Adipose tissue (tissue), 3 donors: ENCODE measurements around the gene BRINP2. TPM values are rescaled to one million over a fixed set of nuclear protein-coding genes. Genes with fewer than 3 reads are reported as not detected.

Experiments used
- H3K27ac ChIP-seq: one replicate; pipeline ENCODE4 v1.5.1; 2013; ENCODE audit warnings: low read depth, low read length
- WGBS, 3 donors: extraction: QIAGEN DNeasy Blood & Tissue Kit; methylation state at CpG; one replicate each; pipeline ENCODE4 v1.1.7; 2013; 5-methylcytosine and 5-hydroxymethylcytosine counted together
- polyA plus RNA-seq, 3 donors: library from polyadenylated mRNA; stranded (reverse); fragments of 200-250 nt; gene quantifications; one replicate each; pipeline ENCODE4 v1.2.3, GENCODE V29; 2013
- donor health status: healthy with polysubstance abuse.
- donor health status: Bipolar disorder and iron deficiency.
- donor health status: healthy.

Gene BRINP2
- polyA plus RNA-seq, 3 donors = 0.10 to 0.16 TPM; not detected in 1

- no peak overlapping the region for H3K27ac ChIP-seq
- 44 to 65% (median 50%) methylated on average over 3 of the region's 3 CpGs for WGBS, 3 donors
These were observed 38.6 kb downstream of the BRINP2 start for GRCh38 chr1:177209357-177209756.

- H3K27ac ChIP-seq = no peak overlapping the region
These were observed 39.3 kb downstream of the BRINP2 start for GRCh38 chr1:177210071-177210470.

- no peak overlapping the region for H3K27ac ChIP-seq
- 31 to 60% (median 44%) methylated on average over 4 of the region's 4 CpGs for WGBS, 3 donors
These were observed 40.5 kb downstream of the BRINP2 start for GRCh38 chr1:177211231-177211630.

GRCh38 chr1:177216587-177217202 is 45.9 kb downstream of the BRINP2 start:
- H3K27ac ChIP-seq = no peak overlapping the region
- 65 to 90% (median 72%) methylated on average over 3 of the region's 3 CpGs for WGBS, 3 donors

DNA sequence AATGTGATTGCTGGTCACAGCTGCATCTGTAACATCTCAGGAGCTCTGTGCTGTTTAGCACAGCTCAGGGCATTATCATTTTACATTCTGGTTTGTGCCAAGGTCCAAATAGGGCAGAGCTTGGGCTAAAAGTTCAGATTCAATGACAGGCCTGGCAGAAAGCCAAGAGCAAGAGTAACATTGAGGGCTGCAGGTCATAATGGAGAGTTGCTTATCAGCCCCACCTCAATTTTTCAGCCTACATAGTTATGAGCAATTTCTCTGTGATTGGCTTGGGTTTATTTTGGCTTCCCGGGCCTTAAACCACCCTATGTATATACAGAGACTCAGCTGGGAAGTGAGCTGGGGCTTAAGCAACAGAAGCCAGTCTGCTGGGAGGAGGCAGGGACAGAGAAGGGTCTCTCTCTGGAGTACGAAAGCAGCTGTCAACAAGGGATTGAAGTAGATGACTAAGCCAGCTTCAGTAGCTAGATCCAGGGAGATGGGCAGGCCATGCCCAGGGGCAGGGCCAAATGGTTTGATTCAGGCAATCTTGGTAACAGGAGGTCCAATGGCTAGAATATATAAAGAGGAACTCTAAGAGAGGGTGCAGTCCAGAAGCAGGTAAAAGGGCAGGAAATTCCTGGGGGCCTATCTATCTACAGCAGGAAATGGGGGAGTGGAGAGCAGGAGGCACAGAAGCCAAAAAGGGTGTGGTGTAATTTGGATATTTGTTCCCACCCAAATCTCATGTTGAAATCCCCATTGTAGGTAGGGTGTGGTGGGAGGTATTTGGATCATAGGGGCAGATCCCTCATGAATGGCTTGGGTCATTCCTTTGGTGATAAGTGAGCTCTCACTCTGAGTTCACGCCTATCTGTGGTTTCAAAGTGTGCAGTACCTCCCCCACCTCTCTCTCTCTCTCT is 49.0 kb downstream of the BRINP2 start:
- 65 to 80% (median 67%) methylated on average over 3 of the region's 3 CpGs for WGBS, 3 donors
- no peak overlapping the region for H3K27ac ChIP-seq

DNA sequence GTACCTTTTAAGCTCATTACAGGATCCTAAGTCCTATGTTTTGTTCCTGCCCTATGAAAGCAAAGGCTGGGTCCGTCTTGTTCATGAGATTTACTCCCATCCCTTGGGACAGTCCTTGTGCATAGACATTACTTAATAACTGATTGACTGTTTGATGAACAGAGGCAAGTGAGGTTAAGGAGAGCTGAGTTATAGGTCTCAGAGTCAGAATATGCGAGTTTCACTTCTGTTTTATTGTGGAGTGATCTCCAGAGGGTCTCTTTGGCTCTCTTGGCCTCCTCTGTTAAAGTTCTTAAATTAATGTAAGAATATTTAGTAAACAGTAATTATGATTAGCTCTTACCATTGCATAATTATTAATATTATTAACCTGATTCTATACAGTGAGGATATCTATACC is 52.6 kb downstream of the BRINP2 start:
- H3K27ac ChIP-seq = no peak overlapping the region
- 65 to 90% (median 80%) methylated on average over 2 of the region's 2 CpGs for WGBS, 3 donors

- no peak overlapping the region for H3K27ac ChIP-seq
- WGBS, 3 donors = 62 to 68% (median 68%) methylated on average over 8 of the region's 8 CpGs
These were observed 57.4 kb downstream of the BRINP2 start for GRCh38 chr1:177227978-177228692.

DNA sequence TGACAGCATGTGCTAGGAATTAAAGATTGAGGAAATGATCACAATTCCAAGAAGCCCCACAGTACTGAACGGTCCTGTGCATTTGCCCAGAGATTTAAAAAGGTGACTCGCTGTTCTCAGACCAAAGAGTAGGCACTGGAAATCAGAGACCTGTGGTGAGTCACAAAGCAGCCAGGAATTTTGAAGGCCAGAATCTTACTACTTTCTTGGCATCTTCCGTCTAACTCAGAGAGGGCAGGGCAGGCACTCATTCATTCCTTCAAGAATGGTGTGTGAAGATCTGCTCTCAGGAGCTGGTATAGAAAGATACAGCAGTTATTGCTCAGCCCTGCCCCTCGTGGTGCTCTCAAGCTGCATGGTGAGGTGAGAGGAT is 57.9 kb downstream of the BRINP2 start:
- WGBS, 3 donors = 68 to 79% (median 74%) methylated on average over 4 of the region's 4 CpGs
- no peak overlapping the region for H3K27ac ChIP-seq

- H3K27ac ChIP-seq = no peak overlapping the region
- 92 to 94% (median 93%) methylated on average over 20 of the region's 20 CpGs for WGBS, 3 donors
These were observed 59.0 kb downstream of the BRINP2 start for GRCh38 chr1:177229781-177230180.

GRCh38 chr1:177230228-177231016 is 59.7 kb downstream of the BRINP2 start:
- 75 to 86% (median 85%) methylated on average over 4 of the region's 4 CpGs for WGBS, 3 donors
- no peak overlapping the region for H3K27ac ChIP-seq

GRCh38 chr1:177235350-177235749 is 64.6 kb downstream of the BRINP2 start:
- WGBS, 3 donors = 70 to 86% (median 73%) methylated on average over 7 of the region's 7 CpGs

GRCh38 chr1:177236962-177237361 is 66.2 kb downstream of the BRINP2 start:
- 87 to 89% (median 87%) methylated on average over 4 of the region's 4 CpGs for WGBS, 3 donors
- no peak overlapping the region for H3K27ac ChIP-seq

More at GRCh38 chr1:177235350-177235749, 64.6 kb downstream of the BRINP2 start:
- no peak overlapping the region for H3K27ac ChIP-seq

DNA sequence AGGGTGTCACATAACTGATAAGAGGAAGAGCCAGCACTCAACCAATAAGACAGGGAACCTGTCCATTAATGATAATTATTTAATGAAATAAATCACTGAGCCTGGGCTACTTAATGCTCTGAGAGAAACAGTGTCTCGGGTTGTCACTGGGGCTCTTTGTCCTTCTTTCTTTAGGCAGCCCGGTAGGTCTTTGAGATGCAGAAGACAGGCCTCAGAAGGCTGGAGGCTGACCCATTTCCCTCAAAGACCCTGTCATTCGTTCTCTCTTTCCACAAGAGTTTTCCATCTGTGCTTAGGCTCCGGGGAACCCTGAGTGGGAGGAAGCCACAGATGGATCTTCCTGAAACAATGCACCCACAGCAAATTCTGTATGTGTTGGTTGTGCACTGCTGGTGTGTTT is 68.2 kb downstream of the BRINP2 start:
- H3K27ac ChIP-seq = no peak overlapping the region
- 56 to 78% (median 57%) methylated on average over 4 of the region's 4 CpGs for WGBS, 3 donors

DNA sequence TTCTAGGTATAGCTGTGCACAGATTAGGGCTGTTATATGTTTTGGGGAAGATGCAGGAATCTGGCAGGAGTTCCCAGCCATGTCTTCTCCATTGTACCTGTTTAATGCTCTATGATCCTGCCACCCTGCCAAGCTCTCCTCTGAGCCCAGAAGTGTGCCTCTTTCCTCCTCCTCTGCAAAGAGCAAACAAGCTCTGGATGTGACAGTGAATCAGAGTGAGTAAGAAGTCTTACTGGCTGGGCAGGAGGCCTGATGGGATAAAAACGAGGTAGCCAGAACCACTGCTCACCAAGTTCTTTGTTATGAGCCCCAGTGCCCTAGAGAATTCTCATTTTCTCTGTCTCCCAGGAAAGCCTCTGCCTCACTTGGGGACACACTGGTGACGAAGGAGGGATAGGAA is 69.0 kb downstream of the BRINP2 start:
- no peak overlapping the region for H3K27ac ChIP-seq
- WGBS, 3 donors = 63 to 75% (median 69%) methylated on average over 2 of the region's 2 CpGs

- no peak overlapping the region for H3K27ac ChIP-seq
- 41 to 83% (median 76%) methylated on average over 1 of the region's 1 CpG for WGBS, 3 donors
These were observed 73.0 kb downstream of the BRINP2 start for GRCh38 chr1:177243773-177244172.

DNA sequence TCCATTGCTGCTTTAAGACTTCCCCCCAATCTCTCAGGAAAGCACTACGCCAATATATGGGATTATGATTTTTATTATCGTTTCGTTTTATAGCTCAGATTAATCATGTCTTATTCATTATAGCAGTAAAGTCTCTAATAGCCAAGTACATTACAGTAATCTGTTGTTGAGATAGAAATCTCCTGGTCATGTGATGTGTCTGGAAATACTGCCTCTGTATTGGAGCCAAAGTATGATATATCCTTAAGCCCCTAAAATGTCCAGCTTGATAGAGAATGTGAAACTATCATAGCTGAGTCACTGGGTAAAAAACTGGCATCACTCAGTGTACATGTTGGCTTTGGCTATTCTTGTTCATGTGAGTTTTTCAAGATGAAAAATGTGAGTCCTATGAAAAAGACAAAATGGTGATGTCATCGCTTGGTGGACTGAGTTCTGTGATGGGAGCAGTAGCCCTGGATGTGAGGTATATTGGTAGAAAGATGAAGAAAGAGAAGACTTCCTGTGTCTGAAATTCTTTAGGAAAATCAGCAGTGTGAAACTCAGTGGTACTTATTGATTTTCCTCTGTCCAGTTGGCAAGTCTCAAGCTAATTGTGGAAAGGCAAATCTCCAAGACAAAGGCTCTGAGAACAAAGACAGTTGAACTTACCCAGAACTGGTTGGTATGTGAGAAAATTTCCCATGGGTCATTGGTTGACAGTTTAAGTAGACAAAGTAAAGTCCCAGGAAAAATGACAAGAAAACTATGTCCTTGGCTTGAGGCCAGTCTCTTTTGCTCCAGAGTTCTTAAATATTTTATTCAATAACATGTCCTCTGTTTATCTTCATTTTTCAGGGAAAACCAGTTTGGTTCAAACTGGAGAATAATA is 76.2 kb downstream of the BRINP2 start:
- no peak overlapping the region for H3K27ac ChIP-seq

GRCh38 chr1:177247623-177248176 is 76.9 kb downstream of the BRINP2 start:
- no peak overlapping the region for H3K27ac ChIP-seq
- WGBS, 3 donors = 68 to 84% (median 79%) methylated on average over 9 of the region's 9 CpGs

More for the DNA sequence above, 76.2 kb downstream of the BRINP2 start:
- 71 to 79% (median 76%) methylated on average over 4 of the region's 4 CpGs for WGBS, 3 donors
